DND-41 (cell line): Measurements from ENCODE around the gene ACTL8.

ENCODE experiments used
- ATAC-seq: fragments of 200-7000 bp; cut with Tn5 transposase; 3 replicates; pipeline ENCODE4 v1.9.1; 2021; ENCODE audit warnings: low read depth; ENCODE audit not compliant: insufficient read depth
- DNase-seq: peaks from one replicate; pipeline ENCODE4 v3.0.0-alpha.2; 2020
- H2AFZ ChIP-seq: 2 replicates; pipeline ENCODE4 v1.6.0; 2012; ENCODE audit warnings: low read depth, low read length
- H3K27ac ChIP-seq: 2 replicates; pipeline ENCODE4 v1.5.1; 2012; ENCODE audit warnings: low read length, inconsistent platforms
- H3K27me3 ChIP-seq: fragments of 200-600 bp; sonication (generic); 2 replicates; pipeline ENCODE4 v1.6.0; 2012; ENCODE audit warnings: low read length, mild to moderate bottlenecking, inconsistent platforms; ENCODE audit not compliant: insufficient read depth, poor library complexity
- H3K36me3 ChIP-seq: 2 replicates; pipeline ENCODE4 v1.5.1; 2012; ENCODE audit warnings: low read length, inconsistent platforms; ENCODE audit not compliant: insufficient read depth
- H3K4me1 ChIP-seq: 2 replicates; pipeline ENCODE4 v1.5.1; 2012; ENCODE audit warnings: mild to moderate bottlenecking, low read length; ENCODE audit not compliant: insufficient read depth
- H3K4me2 ChIP-seq: 2 replicates; pipeline ENCODE4 v1.6.0; 2012; ENCODE audit warnings: mild to moderate bottlenecking, moderate library complexity, low read length, inconsistent platforms; ENCODE audit not compliant: insufficient read depth
- H3K4me3 ChIP-seq, 2 experiments: fragments of 200-600 bp in 1 of 2; shearing (Covaris generic) in 1 of 2; 2 replicates each; pipeline ENCODE4 v1.5.1; 2012 to 2016; ENCODE audit warnings: inconsistent platforms in 2 of 2, low read length in 2 of 2, mild to moderate bottlenecking in 2 of 2, low read depth in 1 of 2, moderate library complexity in 1 of 2
- H3K79me2 ChIP-seq: 2 replicates; pipeline ENCODE4 v1.6.0; 2012; ENCODE audit warnings: low read length, inconsistent platforms; ENCODE audit not compliant: insufficient read depth
- H3K9ac ChIP-seq: 2 replicates; pipeline ENCODE4 v1.6.0; 2012; ENCODE audit warnings: low read depth, mild to moderate bottlenecking, inconsistent platforms, low read length, moderate library complexity
- H3K9me3 ChIP-seq: 2 replicates; pipeline ENCODE4 v1.5.1; 2012; ENCODE audit warnings: low read length, moderate library complexity, mild to moderate bottlenecking, inconsistent platforms; ENCODE audit not compliant: insufficient read depth, severe bottlenecking
- H4K20me1 ChIP-seq: 2 replicates; pipeline ENCODE4 v1.6.0; 2012; ENCODE audit warnings: low read length; ENCODE audit not compliant: insufficient read depth
- CTCF ChIP-seq: IDR thresholded peaks from 2 replicates; pipeline ENCODE4 v1.5.1; 2012; ENCODE audit warnings: borderline replicate concordance, low read length, moderate library complexity, mild to moderate bottlenecking; ENCODE audit not compliant: poor library complexity, severe bottlenecking; ENCODE audit errors: extremely low read depth
- EZH2 ChIP-seq: IDR thresholded peaks from 3 replicates; pipeline ENCODE4 v1.6.1; 2012; ENCODE audit warnings: borderline replicate concordance, low read depth, mild to moderate bottlenecking, moderate library complexity, low read length, inconsistent platforms; ENCODE audit not compliant: severe bottlenecking

ACTL8 gene

GRCh38 chr1:17734609-17735008, 20.5 kb upstream of the ACTL8 start:
- Histone ChIP-seq H4K20me1 (no peaks in the 10 kb centered on the region), H3K79me2 (no peaks in the 10 kb centered on the region), H3K9ac (no peak overlapping the region), H3K4me2 (no peak overlapping the region), H3K4me1 (no peaks in the 10 kb centered on the region), H3K36me3 (no peaks in the 10 kb centered on the region), H2AFZ (no peak overlapping the region), H3K27me3 (peaks cover under 1% of the 10 kb centered on the region), H3K9me3 (no peaks in the 10 kb centered on the region), H3K27ac (no peak overlapping the region), H3K4me3 (no peak overlapping the region)
- TF ChIP-seq CTCF, result no peak
- no peak for ATAC-seq
- no peak for DNase-seq

GRCh38 chr1:17735348-17735747, 19.8 kb upstream of the ACTL8 start:
- DNase-seq, result no peak
- Histone ChIP-seq H3K4me1 (no peaks in the 10 kb centered on the region), H3K36me3 (no peaks in the 10 kb centered on the region), H3K27me3 (peaks cover 3% of the 10 kb centered on the region), H4K20me1 (no peaks in the 10 kb centered on the region), H3K27ac (no peak overlapping the region), H3K4me2 (no peak overlapping the region), H3K79me2 (no peaks in the 10 kb centered on the region), H3K9me3 (no peaks in the 10 kb centered on the region), H3K4me3 (no peak overlapping the region), H2AFZ (no peak overlapping the region), H3K9ac (no peak overlapping the region)
- TF ChIP-seq EZH2 (no peak), CTCF (no peak)
- ATAC-seq, result no peak

GRCh38 chr1:17735793-17736192, 19.3 kb upstream of the ACTL8 start:
- Histone ChIP-seq H3K4me3 (no peak overlapping the region), H3K4me2 (no peak overlapping the region), H3K79me2 (no peaks in the 10 kb centered on the region), H4K20me1 (no peaks in the 10 kb centered on the region), H3K9me3 (no peaks in the 10 kb centered on the region), H3K4me1 (no peaks in the 10 kb centered on the region), H2AFZ (no peak overlapping the region), H3K9ac (no peak overlapping the region), H3K36me3 (no peaks in the 10 kb centered on the region), H3K27ac (no peak overlapping the region), H3K27me3 (peaks cover 3% of the 10 kb centered on the region)
- ATAC-seq (no peak), DNase-seq (no peak)
- TF ChIP-seq CTCF (no peak), EZH2 (no peak)

GRCh38 chr1:17736625-17737024, 18.5 kb upstream of the ACTL8 start:
- Histone ChIP-seq H3K9ac (no peak overlapping the region), H3K36me3 (no peaks in the 10 kb centered on the region), H3K27ac (no peak overlapping the region), H3K79me2 (no peaks in the 10 kb centered on the region), H3K4me3 (no peak overlapping the region), H4K20me1 (no peaks in the 10 kb centered on the region), H3K27me3 (peaks cover 3% of the 10 kb centered on the region), H3K9me3 (no peaks in the 10 kb centered on the region), H3K4me1 (no peaks in the 10 kb centered on the region), H3K4me2 (no peak overlapping the region), H2AFZ (no peak overlapping the region)
- ATAC-seq (no peak), DNase-seq (no peak)
- TF ChIP-seq CTCF, result no peak
- no peak for TF ChIP-seq EZH2
